ENCODE data around the gene DNAJC18.

DNA sequence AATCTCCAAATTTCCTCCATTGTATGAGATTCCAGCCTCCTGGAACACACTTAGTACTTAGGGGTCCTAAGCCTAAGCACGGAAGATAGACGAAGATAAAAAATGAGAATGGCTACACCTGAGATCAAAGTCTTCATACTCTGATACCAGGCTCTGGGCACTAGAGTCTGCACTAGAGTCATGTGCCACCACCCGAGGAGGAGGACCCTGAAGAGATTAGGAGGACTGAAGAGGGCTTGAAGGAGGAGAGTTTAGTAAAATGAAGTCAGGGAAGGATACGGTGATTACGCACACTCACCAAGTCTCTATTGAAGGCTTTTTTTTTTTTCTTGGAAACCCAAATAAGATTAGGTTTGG lies 34.9 kb downstream of the DNAJC18 start:
- TF ChIP-seq CTCF (conservative IDR thresholded peaks at IDR 0.05; ENCODE audit: low read length) (peak; percentile 28; the same call in 1 of the 2 replicates), EZH2phosphoT487 (IDR thresholded peaks at IDR 0.05; ENCODE audit: borderline replicate concordance) (no peak)
